UCSD-AML1 (cell line): ENCODE data around the gene ANKDD1B.
"Not testable (repeated sequence)": the region's sequence is repeated elsewhere in the genome, so short reads cannot be mapped to it uniquely, and the experiment has no call there.

ENCODE experiments used
- DNase-seq: peaks from one replicate; lab custom pipeline; 2025; ENCODE audit not compliant: unreplicated experiment; lab: John Stamatoyannopoulos, UW

The ANKDD1B gene

DNA sequence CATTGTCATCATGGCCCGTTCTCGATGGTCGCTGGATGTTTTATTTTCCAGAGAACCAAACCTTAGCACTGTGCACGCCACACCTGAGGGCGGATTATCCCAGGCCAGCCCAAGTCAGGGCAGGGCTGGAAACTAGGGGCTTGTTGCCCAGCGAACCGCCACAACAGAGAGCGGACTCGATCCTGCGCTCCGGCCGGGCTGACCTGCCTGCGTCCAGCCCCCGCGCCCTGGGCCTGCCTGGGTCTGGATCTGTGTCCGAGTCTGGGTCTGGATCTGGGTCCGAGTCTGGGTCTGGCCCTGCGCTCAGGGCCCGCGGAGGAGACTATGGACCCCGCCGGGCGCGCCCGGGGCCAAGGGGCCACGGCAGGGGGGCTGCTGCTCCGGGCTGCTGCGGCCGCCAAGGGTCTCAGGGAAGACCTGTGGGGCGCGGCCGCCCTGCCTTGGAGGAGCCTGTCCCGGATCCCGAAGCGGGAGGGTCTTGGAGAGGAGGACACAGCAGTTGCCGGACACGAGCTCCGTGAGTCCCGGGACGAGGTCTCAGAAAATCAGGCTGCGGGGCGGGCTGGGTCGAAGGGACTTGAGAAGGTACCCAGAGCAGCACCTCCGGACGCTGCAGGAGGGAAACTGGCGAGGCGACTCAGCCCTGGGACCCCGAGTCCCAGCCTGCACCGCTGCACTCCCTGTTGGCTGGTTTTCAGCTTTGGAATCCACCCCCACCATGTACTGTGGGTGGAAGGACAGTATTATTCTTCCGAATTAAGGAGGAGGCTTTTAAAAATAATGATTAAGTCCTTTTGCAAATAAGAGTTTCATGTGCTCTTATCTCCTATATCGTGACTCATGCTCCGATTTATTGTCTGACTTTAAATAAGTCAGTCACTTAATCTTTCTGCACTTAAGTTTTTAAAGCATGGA is at the start of gene ANKDD1B:
Gene ANKDD1B (plus strand): TSS at position 143 of the 915 bp plus-strand sequence. CDS start 182 bp downstream, at position 325.
- no peak for DNase-seq

DNA sequence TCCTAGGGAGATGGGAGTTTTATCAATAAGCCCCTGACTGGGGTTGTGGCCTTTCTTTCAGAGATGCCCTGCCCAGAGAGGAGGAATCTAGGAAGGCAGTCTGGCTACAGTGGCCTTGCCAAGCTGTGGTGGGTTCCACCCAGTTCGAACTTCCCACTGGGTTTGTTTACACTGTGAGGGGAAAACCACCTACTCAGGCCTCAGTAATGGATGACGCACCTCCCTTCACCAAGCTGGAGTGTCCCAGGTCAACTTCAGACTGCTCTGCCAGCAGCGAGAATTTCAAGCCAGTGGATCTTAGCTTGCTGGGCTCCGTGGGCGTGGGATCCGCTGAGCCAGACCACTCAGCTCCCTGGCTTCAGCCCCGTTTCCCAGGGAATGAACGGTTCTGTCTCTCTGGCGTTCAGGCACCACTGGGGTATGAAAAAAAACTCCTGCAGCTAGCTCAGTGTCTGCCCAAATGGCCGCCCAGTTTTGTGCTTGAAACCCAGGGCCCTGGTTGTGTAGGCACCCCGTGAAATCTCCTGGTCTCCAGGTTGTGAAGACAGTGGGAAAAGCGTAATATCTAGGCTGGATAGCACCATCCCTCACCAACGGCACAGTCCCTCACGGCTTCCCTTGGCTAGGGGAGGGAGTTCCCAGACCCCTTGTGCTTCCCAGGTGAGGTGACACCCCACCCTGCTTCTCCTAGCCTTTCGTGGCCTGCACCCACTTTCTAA is 45.1 kb upstream of the ANKDD1B start:
- not testable (repeated sequence) for DNase-seq

DNA sequence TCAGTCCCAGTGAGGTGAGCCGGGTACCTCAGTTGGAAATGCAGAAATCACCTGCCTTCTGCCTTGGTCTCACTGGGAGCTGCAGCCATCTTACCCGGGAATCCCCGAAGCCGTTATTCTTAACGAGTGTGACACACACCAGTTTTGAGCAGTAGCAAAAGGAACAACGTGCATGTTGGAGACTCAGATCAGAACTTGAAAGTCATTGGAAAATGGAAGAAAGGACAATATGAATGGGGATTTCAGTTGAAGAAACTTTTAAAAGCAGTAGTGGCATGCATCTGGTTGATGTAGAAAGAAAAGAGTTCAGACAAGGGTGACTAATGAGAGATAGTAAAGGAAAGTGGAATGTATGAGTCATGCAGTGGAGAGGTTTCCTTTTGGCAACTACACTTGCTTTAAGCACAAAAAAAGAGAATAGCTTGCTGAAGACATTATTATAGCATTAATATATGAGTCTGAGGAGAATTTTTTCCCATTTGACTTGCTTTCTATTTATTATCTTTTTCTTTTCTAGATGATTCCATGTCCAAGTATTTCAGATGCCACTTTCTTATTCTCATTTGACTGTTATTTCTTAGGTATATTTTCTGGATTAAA is 44.4 kb upstream of the ANKDD1B start:
- DNase-seq, result peak; percentile 14

DNA sequence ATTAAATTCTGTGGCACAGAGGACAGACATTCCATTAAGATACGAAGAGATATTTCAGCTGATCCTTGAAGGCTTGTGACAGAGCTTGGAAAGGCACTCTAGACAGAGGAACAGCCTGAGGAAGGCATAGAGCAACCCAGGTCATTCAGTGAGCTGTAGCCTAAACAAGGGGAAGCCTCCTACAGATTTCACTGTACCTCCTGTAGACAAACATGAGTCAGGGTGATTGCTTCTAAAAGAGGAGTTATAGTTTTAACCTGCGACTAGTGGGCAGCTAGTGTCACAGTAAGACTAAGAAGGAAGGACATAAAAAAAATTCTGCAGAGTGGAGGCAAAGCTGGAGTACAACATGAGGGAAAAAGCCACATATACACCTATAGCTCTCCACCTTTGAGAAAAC is 43.5 kb upstream of the ANKDD1B start:
- DNase-seq, result no peak

DNA sequence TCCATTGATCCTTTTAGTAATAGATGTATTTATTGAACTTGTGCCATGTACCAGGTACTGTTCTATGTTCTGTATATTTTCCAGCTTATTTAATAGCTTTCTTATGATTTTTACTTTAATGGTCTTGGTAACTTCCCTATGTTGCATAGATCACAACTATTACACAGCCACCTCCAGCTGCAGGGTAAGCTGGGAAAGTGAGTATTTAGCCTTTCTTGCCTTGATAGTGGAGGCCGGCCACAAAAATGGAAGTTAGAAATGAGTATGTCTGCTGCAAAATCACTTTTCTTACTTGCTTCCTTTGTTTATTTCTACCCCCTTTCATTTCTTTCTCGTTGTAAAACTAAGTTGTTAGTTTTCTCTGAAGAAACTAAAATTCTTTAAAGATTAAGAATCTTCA is 43.1 kb upstream of the ANKDD1B start:
- no peak for DNase-seq

DNA sequence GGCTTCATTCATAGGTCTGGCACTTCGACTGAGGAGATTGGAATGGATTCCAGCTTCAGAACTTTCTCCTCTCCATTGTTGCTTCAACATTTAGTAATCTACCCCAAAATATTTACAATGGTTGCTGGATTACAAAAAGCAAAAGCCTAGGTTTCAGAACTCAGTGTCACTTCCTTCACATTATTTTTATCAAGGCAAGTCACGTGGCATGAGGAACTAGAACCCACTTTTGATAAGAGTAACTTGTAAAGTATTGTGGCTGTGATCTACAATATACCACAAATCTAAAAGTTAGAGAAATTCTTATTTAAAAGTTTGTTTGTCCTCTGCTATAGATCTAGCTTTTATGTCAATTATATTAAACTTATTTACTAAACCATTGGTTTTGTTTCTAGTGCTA is 39.7 kb upstream of the ANKDD1B start:
- no peak for DNase-seq

DNA sequence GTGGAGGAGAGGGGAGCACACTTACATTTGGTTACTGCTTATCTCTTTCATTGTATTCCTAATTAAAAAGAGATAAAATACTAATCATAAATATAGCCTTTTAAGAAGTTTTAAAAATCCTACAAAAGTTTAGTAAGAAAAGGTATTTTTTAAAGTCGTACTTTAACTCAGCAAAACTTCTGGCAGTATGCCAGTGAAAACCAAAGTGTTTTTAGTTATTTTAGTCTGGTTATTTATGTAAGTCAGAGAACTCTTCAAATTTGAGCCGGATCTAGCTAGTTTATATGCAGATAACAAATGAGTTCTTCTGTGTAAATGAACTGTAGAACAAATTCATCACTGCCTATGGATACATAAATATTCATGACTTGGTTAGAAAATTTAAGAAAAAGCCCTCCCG is 36.5 kb upstream of the ANKDD1B start:
- no peak for DNase-seq

DNA sequence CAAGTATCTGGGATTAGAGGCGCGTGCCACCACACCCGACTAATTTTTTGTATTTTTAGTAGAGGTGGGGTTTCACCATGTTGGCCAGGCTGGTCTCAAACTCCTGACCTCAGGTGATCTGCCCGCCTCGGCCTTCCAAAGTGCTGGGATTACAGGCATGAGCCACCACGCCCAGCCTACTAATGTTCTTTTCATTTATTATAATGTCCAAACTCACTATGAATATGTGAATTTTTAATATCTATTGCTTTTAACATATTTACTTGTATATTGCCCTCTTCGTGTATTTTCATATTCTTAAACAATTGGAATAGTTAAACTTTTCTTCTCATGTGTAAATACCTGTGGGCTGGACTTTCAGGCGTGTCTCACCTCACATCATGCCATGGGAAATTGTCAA is 33.0 kb upstream of the ANKDD1B start:
- not testable (repeated sequence) for DNase-seq

DNA sequence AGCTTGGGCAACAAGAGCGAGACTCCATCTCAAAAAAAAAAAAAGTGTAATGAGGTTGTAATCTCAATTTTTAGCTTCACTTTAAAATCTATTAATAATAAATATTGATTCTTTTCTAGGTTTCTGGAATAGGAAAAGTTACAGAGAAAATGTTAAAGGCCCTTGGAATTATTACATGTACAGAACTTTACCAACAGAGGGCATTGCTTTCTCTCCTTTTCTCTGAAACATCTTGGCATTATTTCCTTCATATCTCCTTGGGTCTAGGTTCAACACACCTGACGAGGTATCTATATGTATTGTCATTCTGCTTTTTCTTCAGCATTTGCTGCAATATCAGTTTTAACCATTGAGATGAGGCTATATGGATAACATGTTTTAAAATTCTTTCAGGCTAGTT is 26.6 kb upstream of the ANKDD1B start:
- DNase-seq, result no peak

DNA sequence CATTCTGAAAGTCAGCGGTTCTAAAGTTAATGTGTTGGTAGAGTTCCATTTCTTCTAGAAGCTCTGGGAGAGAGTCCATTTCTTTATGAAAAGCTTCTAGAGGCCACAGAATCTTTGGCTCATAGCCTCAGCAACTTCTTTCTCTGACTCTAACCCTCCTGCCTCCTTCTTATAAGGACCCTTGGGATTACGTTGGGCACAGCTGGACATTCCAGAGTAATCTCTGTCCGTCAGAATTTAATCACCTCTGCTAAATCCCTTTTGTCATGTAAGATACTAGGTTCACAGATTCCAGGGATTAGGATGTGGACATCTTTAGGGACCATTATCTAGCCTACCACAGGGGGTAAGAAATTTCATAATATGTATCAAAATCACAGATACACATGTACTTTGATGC is 22.6 kb upstream of the ANKDD1B start:
- no peak for DNase-seq

DNA sequence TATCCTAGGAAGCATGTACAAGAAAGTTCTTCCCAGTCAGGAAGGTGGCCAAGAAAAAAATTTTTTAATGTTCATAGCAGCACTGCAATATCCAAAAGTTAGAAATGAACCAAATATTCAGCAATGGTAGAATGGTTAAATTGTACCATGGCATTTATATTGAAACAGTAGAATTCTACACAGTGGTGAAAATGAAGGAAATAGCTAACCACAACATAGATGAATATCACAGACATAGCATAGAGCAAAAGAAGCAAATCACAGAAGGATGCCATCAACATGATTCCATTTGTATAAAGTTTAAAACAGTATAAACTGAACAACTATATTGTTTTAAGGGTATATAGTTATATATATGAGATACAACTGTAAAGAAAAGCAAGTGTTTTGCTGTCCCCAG is 10.7 kb upstream of the ANKDD1B start:
- no peak for DNase-seq

DNA sequence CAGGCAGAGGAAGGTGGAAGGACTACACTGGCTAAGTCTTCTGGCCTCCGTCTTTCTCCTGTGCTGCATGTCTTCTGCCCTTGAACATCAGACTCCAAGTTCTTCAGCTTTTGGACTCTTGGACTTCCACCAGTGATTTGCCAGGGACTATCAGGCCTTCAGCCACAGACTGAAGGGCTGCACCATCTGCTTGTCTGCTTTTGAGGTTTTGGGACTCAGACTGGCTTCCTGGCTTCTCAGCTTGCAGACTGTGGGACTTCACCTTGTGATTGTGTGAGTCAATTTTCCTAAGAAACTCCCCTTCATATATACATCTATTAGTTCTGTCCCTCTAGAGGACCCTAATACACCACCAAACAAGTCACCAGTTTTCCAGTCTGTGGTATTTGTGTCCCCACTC is 9.7 kb upstream of the ANKDD1B start:
- peak; percentile 14 for DNase-seq

DNA sequence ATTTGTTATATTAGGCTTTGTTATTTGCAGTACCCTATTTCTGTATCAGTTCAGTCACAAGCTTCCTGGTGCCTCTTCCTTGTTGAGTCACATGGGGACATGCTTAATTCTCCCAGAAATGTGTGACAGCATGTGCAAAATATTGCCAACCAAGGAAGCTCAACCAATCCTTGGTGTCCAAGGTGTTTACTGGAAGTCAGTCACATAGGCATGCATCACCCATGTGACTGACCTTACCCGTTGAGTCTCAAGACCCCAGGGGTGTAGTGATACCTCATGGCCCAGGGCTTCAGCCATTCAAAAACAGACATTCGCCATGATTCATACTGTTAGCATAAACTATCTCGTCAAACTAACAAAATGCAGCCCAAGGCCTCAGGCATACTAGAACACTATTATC is 9.3 kb upstream of the ANKDD1B start:
- no peak for DNase-seq

DNA sequence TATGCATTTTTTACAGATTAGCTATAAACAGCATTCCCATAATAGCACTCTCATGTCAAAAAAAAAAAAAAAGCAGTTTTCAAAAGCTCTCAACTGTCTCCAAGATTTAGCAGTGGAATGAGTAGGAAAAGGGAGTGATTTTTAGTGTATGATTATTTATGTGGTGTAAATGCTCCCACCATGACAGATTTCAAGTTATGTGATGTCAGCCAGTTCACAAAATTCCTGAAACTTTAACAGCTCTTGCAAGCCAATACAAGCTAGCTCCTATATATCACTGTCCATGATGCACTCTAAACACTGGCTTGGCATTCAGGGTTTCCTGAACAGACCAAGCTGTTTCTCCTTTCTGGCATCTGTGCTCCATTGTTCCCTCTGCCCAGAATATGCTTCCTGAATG is 7.9 kb upstream of the ANKDD1B start:
- DNase-seq, result no peak

DNA sequence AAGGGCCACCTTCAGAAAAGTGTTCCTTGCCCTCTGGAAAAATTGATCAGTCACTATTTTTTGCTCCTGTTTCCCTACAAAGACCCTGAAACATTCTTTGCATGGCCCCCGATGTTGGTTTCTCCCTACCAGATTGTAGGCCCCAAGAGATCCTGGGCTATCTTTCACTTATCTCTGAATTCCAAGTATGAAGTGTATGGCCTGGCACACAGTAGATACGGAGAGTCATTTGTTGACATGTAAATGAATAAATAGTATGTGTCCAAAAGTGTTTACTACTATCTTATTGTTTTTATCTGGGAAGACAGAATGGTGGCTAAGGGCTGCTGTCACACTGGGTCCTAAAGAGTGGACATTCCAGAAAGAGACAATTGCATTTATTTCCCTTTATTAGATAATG is 7.4 kb upstream of the ANKDD1B start:
- DNase-seq, result no peak

DNA sequence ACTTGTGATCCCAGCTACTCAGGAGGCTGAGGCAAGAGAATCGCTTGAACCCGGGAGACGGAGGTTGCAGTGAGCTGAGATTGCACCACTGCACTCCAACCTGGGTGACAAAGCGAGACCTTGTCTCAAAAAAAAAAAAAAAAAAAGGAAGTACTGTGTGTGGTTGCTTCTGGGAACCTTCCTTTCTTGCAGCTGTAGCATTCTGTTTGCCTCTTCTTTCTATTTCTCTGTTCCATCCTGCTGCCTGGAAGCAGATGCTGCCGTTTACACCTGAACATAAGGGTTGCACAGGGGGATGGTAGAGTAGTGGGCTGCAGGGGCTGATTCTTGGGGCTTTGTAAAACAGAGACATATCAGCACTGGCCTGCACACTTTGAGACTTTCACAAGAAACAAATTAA is 3.9 kb upstream of the ANKDD1B start:
- DNase-seq, result not testable (repeated sequence)

DNA sequence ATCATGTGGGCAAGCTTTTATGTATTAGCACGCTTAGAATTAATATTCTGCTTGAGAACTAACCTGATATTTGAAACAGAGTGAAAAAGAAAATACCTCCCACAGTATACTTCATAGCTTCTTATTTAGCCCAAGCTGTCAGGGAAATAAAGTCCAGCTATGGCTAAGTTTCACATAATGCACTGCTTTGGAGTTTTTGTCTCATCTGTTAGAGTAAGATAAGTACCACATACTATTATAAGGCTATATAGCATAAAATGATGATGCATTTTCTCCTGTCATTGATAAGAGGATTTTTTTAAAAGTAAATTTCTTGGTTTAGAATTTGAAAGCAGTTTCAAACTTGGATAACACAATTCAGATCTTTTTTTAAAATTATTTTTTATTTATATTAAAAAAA is 2.4 kb upstream of the ANKDD1B start:
- DNase-seq, result no peak

DNA sequence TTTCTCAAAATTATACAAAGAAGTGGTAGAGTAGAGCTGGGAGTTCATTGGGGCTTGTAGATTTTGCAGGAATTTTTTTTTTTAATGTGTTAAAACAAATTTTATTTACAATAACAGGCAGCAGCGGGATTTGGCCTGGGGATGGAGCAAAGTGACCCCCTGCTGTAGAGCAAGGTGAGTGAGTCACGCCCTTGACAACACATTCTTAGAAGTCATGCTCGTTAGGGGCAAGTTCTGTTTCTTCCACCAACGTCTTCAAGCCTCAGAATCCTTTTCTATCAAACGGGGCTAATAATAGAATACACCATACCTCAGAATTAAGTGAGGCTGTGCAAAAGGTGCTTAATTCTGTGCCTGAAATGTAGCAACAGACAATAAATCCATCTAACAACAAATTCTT is 1.1 kb upstream of the ANKDD1B start:
- DNase-seq, result no peak

DNA sequence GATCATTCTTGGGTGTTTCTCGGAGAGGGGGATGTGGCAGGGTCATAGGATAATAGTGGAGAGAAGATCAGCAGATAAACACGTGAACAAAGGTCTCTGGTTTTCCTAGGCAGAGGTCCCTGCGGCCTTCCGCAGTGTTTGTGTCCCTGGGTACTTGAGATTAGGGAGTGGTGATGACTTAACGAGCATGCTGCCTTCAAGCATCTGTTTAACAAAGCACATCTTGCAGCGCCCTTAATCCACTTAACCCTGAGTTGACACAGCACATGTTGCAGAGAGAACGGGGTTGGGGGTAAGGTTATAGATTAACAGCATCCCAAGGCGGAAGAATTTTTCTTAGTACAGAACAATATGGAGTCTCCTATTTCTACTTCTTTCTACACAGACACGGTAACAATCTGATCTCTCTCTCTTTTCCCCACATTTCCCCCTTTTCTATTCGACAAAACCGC is 368 bp upstream of the ANKDD1B start:
- DNase-seq, result not testable (repeated sequence)

DNA sequence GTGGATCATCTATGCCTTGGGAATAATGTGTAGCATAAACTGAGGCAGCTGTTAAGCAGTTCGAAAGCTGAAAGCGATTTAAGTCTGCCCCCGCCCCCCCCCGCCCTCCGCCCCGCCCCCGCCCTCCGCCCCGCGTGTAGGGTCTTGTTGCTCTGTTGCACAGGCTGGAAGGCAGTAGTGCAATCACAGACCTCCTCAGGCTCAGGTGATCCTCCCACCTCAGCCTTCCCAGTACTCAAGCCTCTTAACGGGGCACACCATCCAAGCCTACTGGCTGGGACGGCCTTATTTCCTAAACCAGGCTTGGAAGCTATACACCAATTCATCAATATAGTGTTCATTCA is 945 bp downstream of the ANKDD1B start:
- no peak for DNase-seq

DNA sequence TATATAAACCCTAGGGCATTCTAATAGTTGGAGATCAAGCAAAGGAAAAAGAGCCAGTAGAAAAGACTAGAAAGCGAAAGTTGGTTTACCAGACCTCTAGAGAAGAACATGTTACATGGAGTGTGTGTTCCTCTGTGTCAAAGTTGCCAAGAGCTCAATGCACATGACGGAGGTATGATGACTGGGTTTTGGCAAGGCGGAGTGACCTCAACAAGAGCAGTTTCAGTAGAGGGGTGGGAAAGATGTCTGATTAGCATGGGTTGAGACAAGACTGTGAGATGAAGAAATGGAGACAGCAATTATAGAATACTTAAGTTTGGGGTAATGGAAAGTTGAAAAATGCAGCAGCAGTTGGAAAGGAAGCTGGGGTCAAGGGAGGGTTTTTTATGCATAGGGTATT is 1.6 kb downstream of the ANKDD1B start:
- DNase-seq, result no peak

DNA sequence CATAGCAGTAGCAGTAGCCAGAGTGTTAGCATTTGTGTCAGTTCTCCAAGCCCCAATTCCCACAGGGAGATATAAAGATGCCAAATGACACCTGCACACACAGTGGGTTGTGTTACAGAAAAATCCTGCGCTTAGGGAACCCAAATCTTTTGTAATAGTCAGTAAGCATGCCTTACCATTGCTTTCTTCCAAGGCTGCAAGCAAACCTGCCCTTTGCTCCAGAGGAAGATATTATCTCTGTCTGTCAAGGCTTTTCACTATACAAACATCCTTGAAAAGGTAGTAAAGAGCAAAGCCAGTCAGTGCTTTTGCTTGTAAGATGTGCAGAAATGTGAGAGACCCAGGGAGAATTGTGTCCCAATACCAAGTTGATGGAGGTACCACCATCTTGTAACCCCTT is 2.9 kb downstream of the ANKDD1B start:
- no peak for DNase-seq
